Measurements from ENCODE around the gene TRIM63. TPM values are rescaled to one million over a fixed set of nuclear protein-coding genes. Genes with fewer than 3 reads are reported as not detected.

The TRIM63 gene
- total and polyA plus RNA-seq, 2 of the 8 experiments (the other 6 are each of a cell fraction or from before 2014, with no cell fraction given) = not detected

DNA sequence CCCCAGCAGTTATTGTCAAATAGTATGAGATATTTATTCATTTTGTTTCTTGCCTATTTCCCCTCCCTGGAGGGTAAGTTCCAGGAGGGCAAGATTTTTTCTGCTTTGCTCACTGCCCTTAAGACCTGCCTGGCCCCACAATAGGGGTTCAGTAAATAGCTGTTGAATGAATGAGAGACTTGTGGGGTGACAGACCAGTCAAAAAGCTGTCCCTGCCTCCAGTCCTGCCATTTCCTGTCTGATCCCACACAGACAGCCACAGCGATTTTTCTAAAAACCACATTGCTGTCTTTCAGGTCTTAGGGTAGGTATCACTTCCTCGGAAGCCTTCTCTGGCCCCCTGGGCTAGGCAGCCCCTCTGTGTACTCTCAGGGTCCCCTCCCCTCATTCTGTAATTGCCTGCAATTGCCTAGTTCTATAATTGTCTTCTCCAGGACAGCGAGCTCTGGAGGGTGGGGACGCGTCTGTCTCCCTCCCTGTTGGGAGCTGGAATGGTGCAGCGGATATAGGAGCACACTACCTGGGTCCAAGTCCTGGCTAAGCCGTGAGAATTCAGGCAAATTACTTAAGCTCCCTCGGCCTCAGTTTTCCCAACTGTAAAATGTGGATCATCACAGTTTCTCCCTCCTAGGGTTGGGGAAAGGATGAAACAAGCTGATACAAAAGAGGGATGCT is 47.7 kb downstream of the TRIM63 start:
- no peaks in the 10 kb centered on the region for H3K27me3 ChIP-seq (replicated peaks in 1 of 4; ENCODE audit: control insufficient read depth in 3 of 4, extremely low read depth in 1 of 4, insufficient read depth in 3 of 4, low read length in 3 of 4)
- no peak overlapping the region for H2AFZ ChIP-seq (ENCODE audit: low read length)
- ChIA-PET POLR2A (ENCODE audit: partially characterized antibody) (no interaction called here), CTCF (ENCODE audit: partially characterized antibody) (interaction anchor here (0.6 to 6.4 kb wide), 12 partner anchors 10 to 209 kb away, joined by 3 to 46 read pairs (median 4); no protein-coding TSS in a partner anchor)
- no peaks in the 10 kb centered on the region for H4K20me1 ChIP-seq (replicated peaks in 1 of 2; ENCODE audit: control insufficient read depth in 1 of 2, insufficient read depth in 2 of 2, low read length in 2 of 2)
- FAIRE-seq = no peak
- H3K79me2 ChIP-seq (ENCODE audit: control insufficient read depth in 1 of 2, insufficient read depth in 2 of 2, low read length in 2 of 2) = no peaks in the 10 kb centered on the region
- no peak overlapping the region for H4K91ac ChIP-seq (replicated peaks; ENCODE audit: insufficient read length, low read length)
- no peaks in the 10 kb centered on the region for H3K79me1 ChIP-seq (ENCODE audit: low read depth, low read length)
- H2BK15ac ChIP-seq (ENCODE audit: low read length) = no peak overlapping the region
- no peak overlapping the region for H3K9ac ChIP-seq (replicated peaks in 1 of 4; ENCODE audit: extremely low read depth in 1 of 4, low read depth in 3 of 4, low read length in 3 of 4)
- H3K36me3 ChIP-seq (ENCODE audit: control insufficient read depth in 2 of 4, insufficient read depth in 4 of 4, low read length in 3 of 4) = no peaks in the 10 kb centered on the region
- H3K23ac ChIP-seq (ENCODE audit: insufficient read length) = no peak overlapping the region
- WGBS, 2 experiments (ENCODE audit: extremely low coverage in 1 of 2, insufficient coverage in 1 of 2, insufficient read length in 1 of 2, insufficient replicate concordance in 2 of 2, low coverage in 1 of 2, low lambda C conversion rate in 2 of 2, missing lambda C conversion rate in 1 of 2) = 80% methylated on average over 8 of the region's 8 CpGs; no CpG with 5 or more reads in 1 of the 2 experiments
- H3K27ac ChIP-seq (ENCODE audit: low read depth, low read length) = no peak overlapping the region
- H3K4ac ChIP-seq (replicated peaks; ENCODE audit: insufficient read length, low read depth, low read length) = no peak overlapping the region
- DNase-seq (ENCODE audit: low read depth in 1 of 2, low spot score in 2 of 2) = no peak
- H2BK5ac ChIP-seq (ENCODE audit: low read depth, low read length) = no peak overlapping the region
- H3K9me3 ChIP-seq (ENCODE audit: insufficient read depth in 2 of 2, low read depth in 1 of 2, low read length in 1 of 2) = no peaks in the 10 kb centered on the region
- peaks cover 0 to 19% (median 12%) of the 10 kb centered on the region in 4 experiments; a peak in 6 of 7 replicates for H3K4me1 ChIP-seq (replicated peaks in 1 of 4; ENCODE audit: control insufficient read depth in 3 of 4, insufficient read depth in 4 of 4, low read length in 3 of 4)
- no peak overlapping the region for H3K56ac ChIP-seq (replicated peaks; ENCODE audit: insufficient read length, low read depth, low read length)
- H4K8ac ChIP-seq (ENCODE audit: extremely low read depth, insufficient read depth, low read length) = no peak overlapping the region
- no peak overlapping the region for H3K14ac ChIP-seq (ENCODE audit: insufficient read length)
- H3K23me2 ChIP-seq (ENCODE audit: low read depth, low read length) = peaks cover 3% of the 10 kb centered on the region; the same call in 1 of the 2 replicates
- H2BK12ac ChIP-seq (ENCODE audit: low read depth, low read length) = no peak overlapping the region; the same call in 1 of the 2 replicates
- no peak overlapping the region for H3K18ac ChIP-seq (ENCODE audit: extremely low read depth, low read length)
- H2AK5ac ChIP-seq (ENCODE audit: low read depth, low read length) = no peak overlapping the region
- H4K5ac ChIP-seq (ENCODE audit: insufficient read length, low read depth, low read length) = no peak overlapping the region
- H3K4me3 ChIP-seq (ENCODE audit: extremely low read depth in 1 of 4, insufficient read depth in 2 of 4, low read depth in 3 of 4, low read length in 4 of 4) = no peak overlapping the region
- no peak overlapping the region for H2BK20ac ChIP-seq (ENCODE audit: low read length)
- no peak overlapping the region for H2BK120ac ChIP-seq (replicated peaks; ENCODE audit: low read depth, low read length)
- H3K4me2 ChIP-seq (ENCODE audit: insufficient read depth in 1 of 2, low read depth in 2 of 2, low read length in 2 of 2) = no peak overlapping the region
- no peak for TF ChIP-seq BRCA1 (IDR thresholded peaks at IDR 0.05; ENCODE audit: low read depth, low read length)
- TF ChIP-seq, protein P1, sequence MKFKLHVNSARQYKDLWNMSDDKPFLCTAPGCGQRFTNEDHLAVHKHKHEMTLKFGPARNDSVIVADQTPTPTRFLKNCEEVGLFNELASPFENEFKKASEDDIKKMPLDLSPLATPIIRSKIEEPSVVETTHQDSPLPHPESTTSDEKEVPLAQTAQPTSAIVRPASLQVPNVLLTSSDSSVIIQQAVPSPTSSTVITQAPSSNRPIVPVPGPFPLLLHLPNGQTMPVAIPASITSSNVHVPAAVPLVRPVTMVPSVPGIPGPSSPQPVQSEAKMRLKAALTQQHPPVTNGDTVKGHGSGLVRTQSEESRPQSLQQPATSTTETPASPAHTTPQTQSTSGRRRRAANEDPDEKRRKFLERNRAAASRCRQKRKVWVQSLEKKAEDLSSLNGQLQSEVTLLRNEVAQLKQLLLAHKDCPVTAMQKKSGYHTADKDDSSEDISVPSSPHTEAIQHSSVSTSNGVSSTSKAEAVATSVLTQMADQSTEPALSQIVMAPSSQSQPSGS (IDR thresholded peaks at IDR 0.05; ENCODE audit: low read length) = no peak
- TF ChIP-seq BACH1 (IDR thresholded peaks at IDR 0.05; ENCODE audit: low read length) = no peak
- no peak for TF ChIP-seq BCL11A (IDR thresholded peaks at IDR 0.05; ENCODE audit: low read depth in 2 of 2, low read length in 2 of 2)
- no peak for TF ChIP-seq PHF8 (conservative IDR thresholded peaks at IDR 0.05; ENCODE audit: low read depth, low read length)
- no peak for TF ChIP-seq HDAC6 (IDR thresholded peaks at IDR 0.05; ENCODE audit: low read depth, low read length)
- no peak for TF ChIP-seq NRF1 (IDR thresholded peaks at IDR 0.05; ENCODE audit: low read depth, low read length)
- no peak for TF ChIP-seq SP1 (IDR thresholded peaks at IDR 0.05; ENCODE audit: low read depth, low read length)
- TF ChIP-seq SAP30 (IDR thresholded peaks at IDR 0.05; ENCODE audit: insufficient read depth, insufficient replicate concordance, low read length) = no peak
- no peak for TF ChIP-seq KDM1A (IDR thresholded peaks at IDR 0.05; ENCODE audit: borderline replicate concordance, low read length)
- TF ChIP-seq ATF3 (IDR thresholded peaks at IDR 0.05; ENCODE audit: insufficient read depth, low read depth, low read length) = no peak

Measured in H1 (cell line).